ENCODE data around the gene MPDZ.

- TF ChIP-seq CTCF (IDR thresholded peaks at IDR 0.05) (no peak), POLR2A (IDR thresholded peaks at IDR 0.05) (no peak)
These were observed 26.6 kb downstream of the MPDZ start for GRCh38 chr9:13252852-13253251.
